ENCODE measurements around the gene RFESD.

DNA sequence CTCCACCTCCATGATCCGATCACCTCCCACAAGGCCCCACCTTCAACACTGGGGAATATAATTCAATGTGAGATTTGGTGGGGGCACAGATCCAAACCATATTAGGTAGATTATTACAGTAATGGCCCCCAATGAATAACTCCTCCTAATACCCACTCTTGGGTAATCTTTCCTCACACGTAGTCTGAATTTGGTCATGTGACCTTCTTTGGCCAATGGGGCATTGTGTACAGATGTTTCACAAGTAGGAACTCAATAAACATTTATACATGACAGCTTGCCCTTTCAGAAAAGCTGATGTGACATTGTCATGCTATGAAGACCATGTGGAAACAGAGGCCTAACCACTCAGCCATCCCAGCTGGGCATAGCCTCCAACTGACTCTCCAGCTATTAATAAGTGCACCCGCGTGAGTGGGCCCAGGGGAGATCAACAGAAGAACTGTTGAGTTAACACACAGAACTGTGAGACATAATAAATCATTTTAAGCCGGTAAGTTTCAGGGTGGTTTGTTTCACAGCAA lies 16.1 kb upstream of the RFESD start:
- TF ChIP-seq POLR2A (IDR thresholded peaks at IDR 0.05; ENCODE audit: low read length): no peak
- no peak for TF ChIP-seq GATA1 (IDR thresholded peaks at IDR 0.05; ENCODE audit: low read depth, low read length)

Measured in erythroblast (primary cell).